Upper lobe of left lung (tissue), 4 donors: ENCODE measurements around the gene RASGRF2.

Source experiments
- EP300 ChIP-seq, 4 donors: sonication (generic); formaldehyde crosslinking; IDR thresholded peaks; one replicate each; pipeline ENCODE4 v1.5.1; 2017; ENCODE audit warnings: antibody characterized with exemption in 4 of 4, control low read depth in 2 of 4
- POLR2A ChIP-seq, 4 donors: fragments of 450-650 bp; IDR thresholded peaks; one replicate each; pipeline ENCODE4 v1.5.1; 2016 to 2017; ENCODE audit warnings: antibody characterized with exemption in 4 of 4, mild to moderate bottlenecking in 2 of 4
- POLR2AphosphoS5 ChIP-seq, 2 donors: sonication (generic); formaldehyde crosslinking; IDR thresholded peaks; one replicate each; pipeline ENCODE4 v1.5.1; 2017; ENCODE audit warnings: antibody characterized with exemption in 2 of 2
- TF ChIP-seq, protein P1 (sequence below), 6 experiments: fragments of 450-650 bp in 4 of 6; fragments of 200-600 bp in 2 of 6; sonication (generic) in 2 of 6; IDR thresholded peaks; one replicate each; pipeline ENCODE4 v1.5.1; 2016 to 2019; ENCODE audit warnings: antibody characterized with exemption in 6 of 6

- TF ChIP-seq, protein P1, sequence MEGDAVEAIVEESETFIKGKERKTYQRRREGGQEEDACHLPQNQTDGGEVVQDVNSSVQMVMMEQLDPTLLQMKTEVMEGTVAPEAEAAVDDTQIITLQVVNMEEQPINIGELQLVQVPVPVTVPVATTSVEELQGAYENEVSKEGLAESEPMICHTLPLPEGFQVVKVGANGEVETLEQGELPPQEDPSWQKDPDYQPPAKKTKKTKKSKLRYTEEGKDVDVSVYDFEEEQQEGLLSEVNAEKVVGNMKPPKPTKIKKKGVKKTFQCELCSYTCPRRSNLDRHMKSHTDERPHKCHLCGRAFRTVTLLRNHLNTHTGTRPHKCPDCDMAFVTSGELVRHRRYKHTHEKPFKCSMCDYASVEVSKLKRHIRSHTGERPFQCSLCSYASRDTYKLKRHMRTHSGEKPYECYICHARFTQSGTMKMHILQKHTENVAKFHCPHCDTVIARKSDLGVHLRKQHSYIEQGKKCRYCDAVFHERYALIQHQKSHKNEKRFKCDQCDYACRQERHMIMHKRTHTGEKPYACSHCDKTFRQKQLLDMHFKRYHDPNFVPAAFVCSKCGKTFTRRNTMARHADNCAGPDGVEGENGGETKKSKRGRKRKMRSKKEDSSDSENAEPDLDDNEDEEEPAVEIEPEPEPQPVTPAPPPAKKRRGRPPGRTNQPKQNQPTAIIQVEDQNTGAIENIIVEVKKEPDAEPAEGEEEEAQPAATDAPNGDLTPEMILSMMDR (IDR thresholded peaks at IDR 0.05) = no peak
- TF ChIP-seq POLR2A (IDR thresholded peaks at IDR 0.05) = no peak
- no peak for TF ChIP-seq POLR2AphosphoS5 (IDR thresholded peaks at IDR 0.05)
- TF ChIP-seq EP300 (IDR thresholded peaks at IDR 0.05) = no peak
Measured at GRCh38 chr5:81020478-81021167, 60.5 kb downstream of the RASGRF2 start.
